Measurements from ENCODE around the gene SLU7. TPM values are rescaled to one million over a fixed set of nuclear protein-coding genes. Genes with fewer than 3 reads are reported as not detected.

SLU7 gene
- total and polyA plus RNA-seq, 9 of the 15 experiments (the other 6 are each of a cell fraction or from before 2014, with no cell fraction given): 42.1 to 65.7 (median 54.8) TPM

DNA sequence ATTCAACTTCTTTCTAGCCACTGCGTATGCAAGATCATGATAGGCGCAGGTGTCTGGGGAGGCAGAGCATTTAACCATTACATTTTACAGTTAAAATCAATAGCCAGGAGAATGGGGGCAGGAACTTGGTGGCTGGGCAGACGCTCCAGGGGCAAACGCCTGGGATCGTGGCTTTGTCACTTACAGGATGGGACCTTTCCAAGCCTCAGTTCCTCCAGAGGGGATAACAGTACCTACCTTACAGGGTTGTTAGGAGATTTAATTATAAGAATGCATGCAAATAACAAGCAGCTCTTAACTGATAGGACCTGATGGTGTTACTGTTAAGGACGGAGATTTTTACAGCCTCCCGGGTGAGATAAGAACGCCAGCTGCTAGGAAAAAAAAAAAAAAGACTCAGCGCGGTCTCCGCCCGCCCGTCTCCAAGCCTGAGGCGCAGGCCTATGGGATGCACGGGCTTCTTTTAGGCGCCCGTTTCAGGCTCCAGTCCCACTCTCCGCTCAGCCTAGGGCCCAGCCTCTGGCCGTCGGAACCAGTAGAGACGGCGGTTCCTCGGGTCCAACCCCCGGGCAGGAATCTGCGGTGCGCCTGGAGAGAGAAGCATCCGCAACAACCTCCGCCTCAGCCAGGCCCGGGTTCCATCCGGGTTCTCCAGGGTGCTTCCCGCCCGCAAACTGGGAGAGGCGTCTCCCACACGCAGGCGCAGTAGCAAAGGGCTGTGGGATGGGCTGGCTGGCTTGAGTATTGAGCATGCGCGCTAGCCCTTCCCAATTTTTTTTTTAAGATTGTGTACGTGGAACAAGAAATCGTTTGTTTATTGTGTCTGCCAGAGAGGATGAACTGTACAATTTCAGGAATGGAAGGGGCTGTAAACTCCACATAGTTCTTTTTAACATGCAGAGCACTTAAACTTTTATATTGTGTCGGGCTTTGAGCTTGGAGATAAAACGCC, 19.2 kb downstream of the SLU7 start, which contains the start of gene FAM200C (continued):
- TF ChIP-seq SIX5 (IDR thresholded peaks at IDR 0.05; ENCODE audit: borderline replicate concordance in 1 of 2, insufficient read depth in 1 of 2, low read depth in 1 of 2, low read length in 2 of 2) (no peak), RB1 (IDR thresholded peaks at IDR 0.05; ENCODE audit: low read depth) (peak; percentile 79), FOXM1 (IDR thresholded peaks at IDR 0.05; ENCODE audit: low read depth) (no peak), FOXM1 (CRISPR knock-in tag; IDR thresholded peaks at IDR 0.05; ENCODE audit: low read depth) (0 out of 2 replicates have a peak, but pooled peaks have one; percentile 27), HMGN3 (IDR thresholded peaks at IDR 0.05; ENCODE audit: borderline replicate concordance, extremely low read depth, insufficient read length, low read depth, low read length) (peak; percentile 58), MAZ (CRISPR knock-in tag; conservative IDR thresholded peaks at IDR 0.05 in 1 of 2, IDR thresholded peaks at IDR 0.05 in 1 of 2) (peak in 1 of 2 experiments; percentile 65; a peak in 2 of 4 replicates), ZZZ3 (IDR thresholded peaks at IDR 0.05) (peak; percentile 96), ZNF143 (CRISPR knock-in tag; IDR thresholded peaks at IDR 0.05) (no peak), CBFA2T3 (IDR thresholded peaks at IDR 0.05) (peak; percentile 72)
- TF ChIP-seq, protein P1, sequence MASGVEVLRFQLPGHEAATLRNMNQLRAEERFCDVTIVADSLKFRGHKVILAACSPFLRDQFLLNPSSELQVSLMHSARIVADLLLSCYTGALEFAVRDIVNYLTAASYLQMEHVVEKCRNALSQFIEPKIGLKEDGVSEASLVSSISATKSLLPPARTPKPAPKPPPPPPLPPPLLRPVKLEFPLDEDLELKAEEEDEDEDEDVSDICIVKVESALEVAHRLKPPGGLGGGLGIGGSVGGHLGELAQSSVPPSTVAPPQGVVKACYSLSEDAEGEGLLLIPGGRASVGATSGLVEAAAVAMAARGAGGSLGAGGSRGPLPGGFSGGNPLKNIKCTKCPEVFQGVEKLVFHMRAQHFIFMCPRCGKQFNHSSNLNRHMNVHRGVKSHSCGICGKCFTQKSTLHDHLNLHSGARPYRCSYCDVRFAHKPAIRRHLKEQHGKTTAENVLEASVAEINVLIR (CRISPR knock-in tag; IDR thresholded peaks at IDR 0.05): no peak
- TF ChIP-seq, protein P2, sequence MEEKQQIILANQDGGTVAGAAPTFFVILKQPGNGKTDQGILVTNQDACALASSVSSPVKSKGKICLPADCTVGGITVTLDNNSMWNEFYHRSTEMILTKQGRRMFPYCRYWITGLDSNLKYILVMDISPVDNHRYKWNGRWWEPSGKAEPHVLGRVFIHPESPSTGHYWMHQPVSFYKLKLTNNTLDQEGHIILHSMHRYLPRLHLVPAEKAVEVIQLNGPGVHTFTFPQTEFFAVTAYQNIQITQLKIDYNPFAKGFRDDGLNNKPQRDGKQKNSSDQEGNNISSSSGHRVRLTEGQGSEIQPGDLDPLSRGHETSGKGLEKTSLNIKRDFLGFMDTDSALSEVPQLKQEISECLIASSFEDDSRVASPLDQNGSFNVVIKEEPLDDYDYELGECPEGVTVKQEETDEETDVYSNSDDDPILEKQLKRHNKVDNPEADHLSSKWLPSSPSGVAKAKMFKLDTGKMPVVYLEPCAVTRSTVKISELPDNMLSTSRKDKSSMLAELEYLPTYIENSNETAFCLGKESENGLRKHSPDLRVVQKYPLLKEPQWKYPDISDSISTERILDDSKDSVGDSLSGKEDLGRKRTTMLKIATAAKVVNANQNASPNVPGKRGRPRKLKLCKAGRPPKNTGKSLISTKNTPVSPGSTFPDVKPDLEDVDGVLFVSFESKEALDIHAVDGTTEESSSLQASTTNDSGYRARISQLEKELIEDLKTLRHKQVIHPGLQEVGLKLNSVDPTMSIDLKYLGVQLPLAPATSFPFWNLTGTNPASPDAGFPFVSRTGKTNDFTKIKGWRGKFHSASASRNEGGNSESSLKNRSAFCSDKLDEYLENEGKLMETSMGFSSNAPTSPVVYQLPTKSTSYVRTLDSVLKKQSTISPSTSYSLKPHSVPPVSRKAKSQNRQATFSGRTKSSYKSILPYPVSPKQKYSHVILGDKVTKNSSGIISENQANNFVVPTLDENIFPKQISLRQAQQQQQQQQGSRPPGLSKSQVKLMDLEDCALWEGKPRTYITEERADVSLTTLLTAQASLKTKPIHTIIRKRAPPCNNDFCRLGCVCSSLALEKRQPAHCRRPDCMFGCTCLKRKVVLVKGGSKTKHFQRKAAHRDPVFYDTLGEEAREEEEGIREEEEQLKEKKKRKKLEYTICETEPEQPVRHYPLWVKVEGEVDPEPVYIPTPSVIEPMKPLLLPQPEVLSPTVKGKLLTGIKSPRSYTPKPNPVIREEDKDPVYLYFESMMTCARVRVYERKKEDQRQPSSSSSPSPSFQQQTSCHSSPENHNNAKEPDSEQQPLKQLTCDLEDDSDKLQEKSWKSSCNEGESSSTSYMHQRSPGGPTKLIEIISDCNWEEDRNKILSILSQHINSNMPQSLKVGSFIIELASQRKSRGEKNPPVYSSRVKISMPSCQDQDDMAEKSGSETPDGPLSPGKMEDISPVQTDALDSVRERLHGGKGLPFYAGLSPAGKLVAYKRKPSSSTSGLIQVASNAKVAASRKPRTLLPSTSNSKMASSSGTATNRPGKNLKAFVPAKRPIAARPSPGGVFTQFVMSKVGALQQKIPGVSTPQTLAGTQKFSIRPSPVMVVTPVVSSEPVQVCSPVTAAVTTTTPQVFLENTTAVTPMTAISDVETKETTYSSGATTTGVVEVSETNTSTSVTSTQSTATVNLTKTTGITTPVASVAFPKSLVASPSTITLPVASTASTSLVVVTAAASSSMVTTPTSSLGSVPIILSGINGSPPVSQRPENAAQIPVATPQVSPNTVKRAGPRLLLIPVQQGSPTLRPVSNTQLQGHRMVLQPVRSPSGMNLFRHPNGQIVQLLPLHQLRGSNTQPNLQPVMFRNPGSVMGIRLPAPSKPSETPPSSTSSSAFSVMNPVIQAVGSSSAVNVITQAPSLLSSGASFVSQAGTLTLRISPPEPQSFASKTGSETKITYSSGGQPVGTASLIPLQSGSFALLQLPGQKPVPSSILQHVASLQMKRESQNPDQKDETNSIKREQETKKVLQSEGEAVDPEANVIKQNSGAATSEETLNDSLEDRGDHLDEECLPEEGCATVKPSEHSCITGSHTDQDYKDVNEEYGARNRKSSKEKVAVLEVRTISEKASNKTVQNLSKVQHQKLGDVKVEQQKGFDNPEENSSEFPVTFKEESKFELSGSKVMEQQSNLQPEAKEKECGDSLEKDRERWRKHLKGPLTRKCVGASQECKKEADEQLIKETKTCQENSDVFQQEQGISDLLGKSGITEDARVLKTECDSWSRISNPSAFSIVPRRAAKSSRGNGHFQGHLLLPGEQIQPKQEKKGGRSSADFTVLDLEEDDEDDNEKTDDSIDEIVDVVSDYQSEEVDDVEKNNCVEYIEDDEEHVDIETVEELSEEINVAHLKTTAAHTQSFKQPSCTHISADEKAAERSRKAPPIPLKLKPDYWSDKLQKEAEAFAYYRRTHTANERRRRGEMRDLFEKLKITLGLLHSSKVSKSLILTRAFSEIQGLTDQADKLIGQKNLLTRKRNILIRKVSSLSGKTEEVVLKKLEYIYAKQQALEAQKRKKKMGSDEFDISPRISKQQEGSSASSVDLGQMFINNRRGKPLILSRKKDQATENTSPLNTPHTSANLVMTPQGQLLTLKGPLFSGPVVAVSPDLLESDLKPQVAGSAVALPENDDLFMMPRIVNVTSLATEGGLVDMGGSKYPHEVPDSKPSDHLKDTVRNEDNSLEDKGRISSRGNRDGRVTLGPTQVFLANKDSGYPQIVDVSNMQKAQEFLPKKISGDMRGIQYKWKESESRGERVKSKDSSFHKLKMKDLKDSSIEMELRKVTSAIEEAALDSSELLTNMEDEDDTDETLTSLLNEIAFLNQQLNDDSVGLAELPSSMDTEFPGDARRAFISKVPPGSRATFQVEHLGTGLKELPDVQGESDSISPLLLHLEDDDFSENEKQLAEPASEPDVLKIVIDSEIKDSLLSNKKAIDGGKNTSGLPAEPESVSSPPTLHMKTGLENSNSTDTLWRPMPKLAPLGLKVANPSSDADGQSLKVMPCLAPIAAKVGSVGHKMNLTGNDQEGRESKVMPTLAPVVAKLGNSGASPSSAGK (IDR thresholded peaks at IDR 0.05): peak; percentile 58
- TF ChIP-seq, protein P3, sequence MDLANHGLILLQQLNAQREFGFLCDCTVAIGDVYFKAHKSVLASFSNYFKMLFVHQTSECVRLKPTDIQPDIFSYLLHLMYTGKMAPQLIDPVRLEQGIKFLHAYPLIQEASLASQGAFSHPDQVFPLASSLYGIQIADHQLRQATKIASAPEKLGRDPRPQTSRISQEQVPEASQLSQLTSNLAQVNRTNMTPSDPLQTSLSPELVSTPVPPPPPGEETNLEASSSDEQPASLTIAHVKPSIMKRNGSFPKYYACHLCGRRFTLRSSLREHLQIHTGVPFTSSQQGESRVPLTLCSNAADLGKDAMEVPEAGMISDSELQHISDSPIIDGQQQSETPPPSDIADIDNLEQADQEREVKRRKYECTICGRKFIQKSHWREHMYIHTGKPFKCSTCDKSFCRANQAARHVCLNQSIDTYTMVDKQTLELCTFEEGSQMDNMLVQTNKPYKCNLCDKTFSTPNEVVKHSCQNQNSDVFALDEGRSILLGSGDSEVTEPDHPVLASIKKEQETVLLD (IDR thresholded peaks at IDR 0.05): peak; percentile 84
